ENCODE data around the gene AVL9.
"Not testable (repeated sequence)": the region's sequence is repeated elsewhere in the genome, so short reads cannot be mapped to it uniquely, and the experiment has no call there.

AVL9 gene

GRCh38 chr7:32619416-32619815 is 124.1 kb downstream of the AVL9 start:
- not testable (repeated sequence) for DNase-seq (ENCODE audit: low read depth); H3K4me1 ChIP-seq (ENCODE audit: control insufficient read depth, insufficient read depth, low read length); H3K9me3 ChIP-seq (ENCODE audit: control insufficient read depth, low read length); H3K4me3 ChIP-seq (ENCODE audit: low read length); H3K36me3 ChIP-seq (ENCODE audit: control insufficient read depth, insufficient read depth, low read length, severe bottlenecking); H3K9ac ChIP-seq (ENCODE audit: low read length); H3K27me3 ChIP-seq (replicated peaks; ENCODE audit: control insufficient read depth, insufficient read depth, low read length)

- no peak overlapping the region for H3K4me3 ChIP-seq (ENCODE audit: low read length)
- H3K36me3 ChIP-seq (ENCODE audit: control insufficient read depth, insufficient read depth, low read length, severe bottlenecking): no peaks in the 10 kb centered on the region
- no peak overlapping the region for H3K9ac ChIP-seq (ENCODE audit: low read length)
- DNase-seq (ENCODE audit: low read depth): no peak
- no peaks in the 10 kb centered on the region for H3K9me3 ChIP-seq (ENCODE audit: control insufficient read depth, low read length)
- H3K27me3 ChIP-seq (replicated peaks; ENCODE audit: control insufficient read depth, insufficient read depth, low read length): no peaks in the 10 kb centered on the region
- no peaks in the 10 kb centered on the region for H3K4me1 ChIP-seq (ENCODE audit: control insufficient read depth, insufficient read depth, low read length)
Measured at GRCh38 chr7:32631021-32631420, 135.7 kb downstream of the AVL9 start.

DNA sequence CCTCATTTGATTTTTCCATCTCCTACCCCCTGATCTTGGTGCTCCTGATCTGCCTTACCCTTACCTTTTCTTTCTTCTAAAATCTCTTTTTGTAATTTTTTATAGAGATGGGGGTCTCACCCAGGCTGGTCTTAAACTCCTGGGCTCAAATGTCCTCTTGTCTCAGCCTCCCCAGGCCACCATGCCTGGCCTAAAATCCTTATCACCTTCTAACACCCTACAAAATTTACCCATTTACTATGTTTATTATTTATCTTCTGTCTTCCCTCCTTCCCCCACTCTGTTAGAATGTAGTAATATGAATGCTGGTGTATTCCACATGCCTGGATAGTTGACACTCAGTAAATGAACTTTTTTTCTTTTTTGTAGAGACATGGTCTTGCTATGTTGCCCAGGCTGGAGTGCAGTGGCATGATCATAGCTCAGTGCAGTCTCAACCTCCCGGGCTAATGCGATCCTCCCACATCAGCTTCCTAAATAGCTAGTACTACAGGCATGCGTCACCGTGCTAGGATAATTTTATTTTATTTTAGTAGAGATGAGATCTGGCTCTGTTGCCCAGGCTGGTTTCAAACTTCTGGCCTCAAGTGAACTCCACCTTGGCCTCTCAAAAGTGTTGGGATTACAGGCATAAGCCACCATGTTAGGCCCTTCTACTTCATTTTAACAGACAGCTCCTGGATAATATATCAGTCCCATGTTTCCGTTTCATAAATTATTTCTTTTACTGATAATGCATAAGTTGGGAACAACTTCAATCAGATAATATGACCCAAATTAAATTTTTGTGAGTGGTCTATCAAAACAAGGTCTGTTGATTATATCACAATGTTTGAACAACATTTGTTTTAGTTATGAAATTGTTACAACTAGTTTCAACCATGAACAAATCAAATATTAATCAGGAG is 136.6 kb downstream of the AVL9 start:
- not testable (repeated sequence) for H3K36me3 ChIP-seq (ENCODE audit: control insufficient read depth, insufficient read depth, low read length, severe bottlenecking); H3K4me1 ChIP-seq (ENCODE audit: control insufficient read depth, insufficient read depth, low read length); H3K9ac ChIP-seq (ENCODE audit: low read length); DNase-seq (ENCODE audit: low read depth); H3K27me3 ChIP-seq (replicated peaks; ENCODE audit: control insufficient read depth, insufficient read depth, low read length); H3K4me3 ChIP-seq (ENCODE audit: low read length); H3K9me3 ChIP-seq (ENCODE audit: control insufficient read depth, low read length)

DNA sequence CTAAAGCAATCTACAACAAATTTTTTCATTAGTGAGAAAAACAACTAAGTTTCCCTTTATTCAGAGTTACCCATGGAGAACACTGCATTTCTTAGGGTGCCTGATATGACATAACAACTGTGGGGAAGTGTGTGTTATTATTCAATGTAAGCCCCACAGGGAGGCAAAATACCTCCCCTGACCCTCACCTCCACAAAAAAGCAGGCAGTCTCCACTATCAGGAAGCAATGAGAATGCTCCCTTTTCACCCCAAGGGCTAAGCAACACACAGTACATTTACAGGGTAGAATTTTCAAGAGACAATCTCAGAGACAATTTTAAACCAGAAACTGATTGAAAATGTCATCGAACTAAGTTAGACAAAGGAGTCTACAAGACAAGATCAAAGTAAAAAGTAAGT is 138.2 kb downstream of the AVL9 start:
- not testable (repeated sequence) for H3K9me3 ChIP-seq (ENCODE audit: control insufficient read depth, low read length); H3K4me1 ChIP-seq (ENCODE audit: control insufficient read depth, insufficient read depth, low read length); H3K9ac ChIP-seq (ENCODE audit: low read length); DNase-seq (ENCODE audit: low read depth); H3K27me3 ChIP-seq (replicated peaks; ENCODE audit: control insufficient read depth, insufficient read depth, low read length); H3K4me3 ChIP-seq (ENCODE audit: low read length); H3K36me3 ChIP-seq (ENCODE audit: control insufficient read depth, insufficient read depth, low read length, severe bottlenecking)

DNA sequence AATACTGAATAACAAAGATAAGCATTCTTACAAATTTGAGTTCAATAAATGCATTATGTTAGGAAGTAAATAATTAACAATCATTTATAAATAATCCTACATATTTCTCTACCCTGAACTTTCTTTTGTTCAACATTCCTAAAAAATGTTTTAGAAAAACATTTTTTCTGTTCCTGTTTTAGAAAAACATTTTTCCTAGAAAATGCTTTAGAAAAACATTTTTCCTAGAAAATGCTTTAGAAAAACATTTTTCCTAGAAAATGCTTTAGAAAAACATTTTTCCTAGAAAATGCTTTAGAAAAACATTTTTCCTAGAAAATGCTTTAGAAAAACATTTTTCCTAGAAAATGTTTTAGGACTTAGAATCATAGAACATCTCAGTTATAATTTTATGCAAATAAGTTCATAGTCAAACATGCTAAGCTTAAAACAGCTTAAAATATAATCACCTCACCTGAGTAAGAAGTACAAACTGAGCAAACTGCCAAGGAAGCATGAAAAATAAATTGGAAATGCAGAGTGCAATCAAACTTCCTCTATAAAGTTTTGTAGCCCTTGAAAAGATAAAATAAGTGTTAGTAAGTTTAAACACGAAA is 139.6 kb downstream of the AVL9 start:
- not testable (repeated sequence) for H3K9me3 ChIP-seq (ENCODE audit: control insufficient read depth, low read length); H3K4me3 ChIP-seq (ENCODE audit: low read length); H3K4me1 ChIP-seq (ENCODE audit: control insufficient read depth, insufficient read depth, low read length); H3K36me3 ChIP-seq (ENCODE audit: control insufficient read depth, insufficient read depth, low read length, severe bottlenecking); H3K27me3 ChIP-seq (replicated peaks; ENCODE audit: control insufficient read depth, insufficient read depth, low read length); DNase-seq (ENCODE audit: low read depth); H3K9ac ChIP-seq (ENCODE audit: low read length)

DNA sequence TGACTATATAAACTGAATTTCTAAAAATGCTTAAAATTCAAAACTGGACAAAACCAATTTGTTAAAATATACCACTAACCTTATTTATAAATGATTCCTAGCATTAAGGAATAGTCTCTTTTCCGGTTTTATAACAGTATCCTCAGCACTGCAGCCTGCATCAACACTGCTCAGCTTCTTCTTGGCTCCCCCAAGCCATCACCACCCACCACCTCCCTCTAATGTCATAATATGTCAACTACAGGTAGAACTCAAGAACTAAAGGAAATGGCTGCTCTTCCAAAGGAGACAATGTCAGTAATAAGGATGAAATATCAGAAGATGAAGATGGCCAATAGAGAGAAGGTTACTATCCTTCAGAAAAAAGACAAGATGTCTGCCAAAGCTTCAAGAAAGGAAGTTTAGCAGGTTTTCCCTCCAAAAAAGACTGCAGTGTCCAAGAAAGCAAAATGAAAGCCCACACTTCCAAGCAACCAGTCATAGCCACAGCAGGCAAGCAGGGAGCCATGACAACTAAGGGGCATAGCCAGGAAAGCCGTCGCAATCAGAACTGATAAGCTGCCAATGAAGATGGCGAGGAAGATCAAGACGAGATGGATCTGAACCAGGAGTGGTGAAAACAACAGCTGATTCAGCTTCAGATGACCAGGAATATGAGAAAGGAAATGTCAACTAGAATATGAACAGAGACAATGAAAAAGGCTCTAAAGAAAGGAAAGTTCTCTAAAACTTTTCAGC is 141.6 kb downstream of the AVL9 start:
- DNase-seq (ENCODE audit: low read depth); H3K27me3 ChIP-seq (replicated peaks; ENCODE audit: control insufficient read depth, insufficient read depth, low read length); H3K36me3 ChIP-seq (ENCODE audit: control insufficient read depth, insufficient read depth, low read length, severe bottlenecking); H3K4me3 ChIP-seq (ENCODE audit: low read length); H3K9ac ChIP-seq (ENCODE audit: low read length); H3K9me3 ChIP-seq (ENCODE audit: control insufficient read depth, low read length); H3K4me1 ChIP-seq (ENCODE audit: control insufficient read depth, insufficient read depth, low read length): not testable (repeated sequence)

DNA sequence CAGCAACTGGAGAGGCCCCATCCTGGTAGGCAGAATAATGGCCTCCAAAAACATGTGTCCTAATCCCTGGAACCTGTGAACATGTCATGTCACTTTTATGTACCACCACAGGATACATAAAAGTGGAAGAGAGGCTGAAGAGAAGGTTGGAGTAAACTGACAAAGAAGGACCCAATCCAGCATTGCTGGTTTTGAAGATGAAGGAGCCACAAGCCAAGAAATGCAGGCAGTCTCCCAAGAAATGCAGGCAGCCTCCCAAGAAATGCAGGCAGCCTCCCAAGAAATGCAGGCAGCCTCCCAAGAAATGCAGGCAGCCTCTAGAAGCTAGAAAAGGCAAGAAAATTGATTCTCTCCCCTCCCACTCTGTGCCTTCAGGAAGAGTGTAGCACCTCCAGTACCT is 142.3 kb downstream of the AVL9 start:
- H3K36me3 ChIP-seq (ENCODE audit: control insufficient read depth, insufficient read depth, low read length, severe bottlenecking); H3K9ac ChIP-seq (ENCODE audit: low read length); H3K27me3 ChIP-seq (replicated peaks; ENCODE audit: control insufficient read depth, insufficient read depth, low read length); DNase-seq (ENCODE audit: low read depth); H3K9me3 ChIP-seq (ENCODE audit: control insufficient read depth, low read length); H3K4me1 ChIP-seq (ENCODE audit: control insufficient read depth, insufficient read depth, low read length); H3K4me3 ChIP-seq (ENCODE audit: low read length): not testable (repeated sequence)

All from adipocyte (in vitro differentiated cells).